H7 (cell line): ENCODE results near the gene KLHDC4. TPM values are rescaled to one million over a fixed set of nuclear protein-coding genes. Genes with fewer than 3 reads are reported as not detected.

Experiments used
- DNase-seq: peaks from one replicate; pipeline ENCODE4 v3.0.0; 2012
- H3K27me3 ChIP-seq: 2 replicates; pipeline ENCODE4 v1.6.0; 2011; ENCODE audit warnings: mild to moderate bottlenecking, low read length; ENCODE audit not compliant: control insufficient read depth, insufficient read depth
- H3K36me3 ChIP-seq: replicated peaks from 2 replicates; pipeline ENCODE4 v1.5.1; 2011; ENCODE audit warnings: low read length; ENCODE audit not compliant: control insufficient read depth, insufficient read depth
- H3K4me3 ChIP-seq: 2 replicates; pipeline ENCODE4 v1.5.1; 2011; ENCODE audit warnings: low read depth, mild to moderate bottlenecking, control low read depth, low read length, moderate library complexity; ENCODE audit not compliant: insufficient read depth
- total RNA-seq: library from RNA; depleted of rRNA; stranded (reverse); fragments of >200 nt; shearing (Covaris generic); gene quantifications from 2 replicates; pipeline ENCODE4 v1.2.3, GENCODE V29; 2014

Gene KLHDC4
- total RNA-seq, 1 experiment from 2014 or later: 32.4 TPM

GRCh38 chr16:87707097-87707496 lies 58.7 kb downstream of the KLHDC4 start:
- H3K27me3 ChIP-seq: no peaks in the 10 kb centered on the region
- peak; percentile 86 for DNase-seq
- H3K36me3 ChIP-seq: peaks cover 8% of the 10 kb centered on the region
- no peak overlapping the region for H3K4me3 ChIP-seq

- DNase-seq: peak; percentile 70
- Histone ChIP-seq H3K4me3 (no peak overlapping the region), H3K36me3 (peaks cover 8% of the 10 kb centered on the region), H3K27me3 (no peaks in the 10 kb centered on the region)
These were observed 59.3 kb downstream of the KLHDC4 start for GRCh38 chr16:87706278-87707000.

GRCh38 chr16:87705771-87706277 lies 60.0 kb downstream of the KLHDC4 start:
- H3K4me3 ChIP-seq: no peak overlapping the region
- DNase-seq: peak; percentile 72
- H3K36me3 ChIP-seq: peaks cover 7% of the 10 kb centered on the region
- no peaks in the 10 kb centered on the region for H3K27me3 ChIP-seq

- Histone ChIP-seq H3K4me3 (no peak overlapping the region), H3K27me3 (no peaks in the 10 kb centered on the region), H3K36me3 (peaks cover 7% of the 10 kb centered on the region)
- peak; percentile 72 for DNase-seq
These were observed 60.9 kb downstream of the KLHDC4 start for GRCh38 chr16:87704754-87705353.

GRCh38 chr16:87703835-87704375 lies 61.9 kb downstream of the KLHDC4 start:
- H3K27me3 ChIP-seq: no peaks in the 10 kb centered on the region
- H3K36me3 ChIP-seq: peaks cover 11% of the 10 kb centered on the region
- peak; percentile 59 for DNase-seq
- H3K4me3 ChIP-seq: no peak overlapping the region

GRCh38 chr16:87703071-87703470 lies 62.7 kb downstream of the KLHDC4 start:
- DNase-seq: no peak
- no peaks in the 10 kb centered on the region for H3K27me3 ChIP-seq

GRCh38 chr16:87702325-87702811 lies 63.4 kb downstream of the KLHDC4 start:
- Histone ChIP-seq H3K36me3 (peaks cover 12% of the 10 kb centered on the region), H3K27me3 (no peaks in the 10 kb centered on the region), H3K4me3 (no peak overlapping the region)
- peak; percentile 96 for DNase-seq

More at GRCh38 chr16:87703071-87703470, 62.7 kb downstream of the KLHDC4 start:
- Histone ChIP-seq H3K4me3 (no peak overlapping the region), H3K36me3 (peaks cover 12% of the 10 kb centered on the region)

- H3K36me3 ChIP-seq: peaks cover 12% of the 10 kb centered on the region
- H3K4me3 ChIP-seq: no peak overlapping the region
- no peaks in the 10 kb centered on the region for H3K27me3 ChIP-seq
- DNase-seq: peak; percentile 59
These were observed 64.3 kb downstream of the KLHDC4 start for GRCh38 chr16:87701505-87701921.

- peak; percentile 60 for DNase-seq
- H3K27me3 ChIP-seq: no peaks in the 10 kb centered on the region
- H3K4me3 ChIP-seq: no peak overlapping the region
- H3K36me3 ChIP-seq: peaks cover 11% of the 10 kb centered on the region
These were observed 64.7 kb downstream of the KLHDC4 start for GRCh38 chr16:87701078-87701460.

GRCh38 chr16:87700406-87701077 lies 65.2 kb downstream of the KLHDC4 start:
- no peak for DNase-seq
- H3K4me3 ChIP-seq: no peak overlapping the region
- H3K27me3 ChIP-seq: no peaks in the 10 kb centered on the region
- peaks cover 14% of the 10 kb centered on the region for H3K36me3 ChIP-seq

GRCh38 chr16:87698676-87699199 lies 67.0 kb downstream of the KLHDC4 start:
- DNase-seq: no peak

GRCh38 chr16:87698241-87698640 lies 67.5 kb downstream of the KLHDC4 start:
- no peak for DNase-seq
- no peak overlapping the region for H3K4me3 ChIP-seq
- peaks cover 21% of the 10 kb centered on the region for H3K36me3 ChIP-seq
- H3K27me3 ChIP-seq: no peaks in the 10 kb centered on the region

More at GRCh38 chr16:87698676-87699199, 67.0 kb downstream of the KLHDC4 start:
- peaks cover 21% of the 10 kb centered on the region for H3K36me3 ChIP-seq
- H3K4me3 ChIP-seq: no peak overlapping the region
- no peaks in the 10 kb centered on the region for H3K27me3 ChIP-seq

GRCh38 chr16:87697792-87698191 lies 68.0 kb downstream of the KLHDC4 start:
- peaks cover 21% of the 10 kb centered on the region for H3K36me3 ChIP-seq
- H3K27me3 ChIP-seq: no peaks in the 10 kb centered on the region
- H3K4me3 ChIP-seq: no peak overlapping the region

GRCh38 chr16:87697256-87697655 lies 68.5 kb downstream of the KLHDC4 start:
- no peak for DNase-seq
- no peaks in the 10 kb centered on the region for H3K27me3 ChIP-seq
- peaks cover 21% of the 10 kb centered on the region for H3K36me3 ChIP-seq
- no peak overlapping the region for H3K4me3 ChIP-seq

More at GRCh38 chr16:87697792-87698191, 68.0 kb downstream of the KLHDC4 start:
- DNase-seq: no peak
